Ishikawa (cell line): ENCODE measurements around the gene BAHD1.

Experiments
- EP300 ChIP-seq: IDR thresholded peaks from 2 replicates; pipeline ENCODE4 v1.6.1; 2012; ENCODE audit warnings: borderline replicate concordance
- MAX ChIP-seq: IDR thresholded peaks from 2 replicates; pipeline ENCODE4 v1.6.1; 2012
- RAD21 ChIP-seq: IDR thresholded peaks from 2 replicates; pipeline ENCODE4 v1.6.1; 2012; ENCODE audit warnings: low read depth
- TAF1 ChIP-seq: IDR thresholded peaks from 2 replicates; pipeline ENCODE4 v1.6.1; 2012; ENCODE audit warnings: low read depth, mild to moderate bottlenecking
- YY1 ChIP-seq: IDR thresholded peaks from 2 replicates; pipeline ENCODE4 v1.6.1; 2012; ENCODE audit warnings: low read depth

GRCh38 chr15:40512440-40512839, 71.7 kb downstream of the BAHD1 start:
- TF ChIP-seq EP300: no peak
- no peak for TF ChIP-seq MAX
- TF ChIP-seq RAD21: no peak
- TF ChIP-seq TAF1: no peak
- TF ChIP-seq YY1: no peak
